NCI-H2107 treated with DMSO at 0.1 percent for 48 hours (cell line): ENCODE measurements around the gene FOXF2.

ENCODE experiments used
- DNase-seq: peaks from one replicate; lab custom pipeline; 2025; ENCODE audit not compliant: unreplicated experiment; lab: John Stamatoyannopoulos, UW

FOXF2 gene

DNA sequence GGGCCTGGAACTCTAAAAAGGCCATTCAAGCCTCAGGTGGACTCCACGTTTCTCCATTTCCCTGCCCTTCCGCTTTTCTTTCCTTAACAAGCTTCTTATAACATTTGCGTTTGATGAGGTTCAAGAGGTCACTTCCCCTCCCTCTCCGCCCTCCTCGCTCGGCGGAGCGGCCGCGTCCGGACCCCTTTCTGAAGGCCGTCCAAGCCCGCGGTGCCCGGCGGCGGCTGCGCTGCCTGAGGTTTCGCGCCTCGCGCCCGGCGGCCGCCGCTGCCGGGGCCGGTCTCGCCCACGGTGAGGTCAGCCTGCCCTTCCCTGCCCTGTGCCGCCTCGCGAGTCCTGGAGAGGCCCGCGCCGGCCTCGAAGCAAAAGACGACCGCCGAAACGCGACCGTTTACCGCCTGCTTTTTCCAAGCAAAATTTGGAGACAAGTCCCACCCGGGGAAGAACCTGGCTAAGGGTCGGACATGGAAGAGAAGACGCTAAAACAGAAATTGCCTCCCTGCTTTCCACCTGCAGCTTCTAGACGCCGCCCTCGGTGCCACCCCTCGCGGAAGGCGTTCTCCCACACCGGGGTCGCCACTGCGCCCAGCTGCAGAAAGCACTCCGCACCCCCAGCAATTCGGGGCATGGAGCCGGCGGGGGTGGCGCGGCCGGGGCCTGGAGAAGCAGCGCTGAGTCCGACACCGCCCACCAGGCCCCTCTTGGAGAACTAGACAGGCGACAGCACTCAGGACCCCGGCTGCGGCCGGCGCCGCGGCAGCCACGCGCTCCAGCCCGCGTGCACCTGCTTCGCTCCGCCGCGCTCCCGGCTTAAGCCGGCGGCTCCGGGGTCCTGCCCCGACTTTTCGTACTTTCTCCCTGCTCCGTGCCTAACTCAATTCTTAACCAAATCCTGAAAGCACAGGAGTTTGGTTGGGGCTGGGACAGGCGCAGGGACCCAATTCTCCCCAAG is 11.0 kb upstream of the FOXF2 start:
- DNase-seq, result no peak

DNA sequence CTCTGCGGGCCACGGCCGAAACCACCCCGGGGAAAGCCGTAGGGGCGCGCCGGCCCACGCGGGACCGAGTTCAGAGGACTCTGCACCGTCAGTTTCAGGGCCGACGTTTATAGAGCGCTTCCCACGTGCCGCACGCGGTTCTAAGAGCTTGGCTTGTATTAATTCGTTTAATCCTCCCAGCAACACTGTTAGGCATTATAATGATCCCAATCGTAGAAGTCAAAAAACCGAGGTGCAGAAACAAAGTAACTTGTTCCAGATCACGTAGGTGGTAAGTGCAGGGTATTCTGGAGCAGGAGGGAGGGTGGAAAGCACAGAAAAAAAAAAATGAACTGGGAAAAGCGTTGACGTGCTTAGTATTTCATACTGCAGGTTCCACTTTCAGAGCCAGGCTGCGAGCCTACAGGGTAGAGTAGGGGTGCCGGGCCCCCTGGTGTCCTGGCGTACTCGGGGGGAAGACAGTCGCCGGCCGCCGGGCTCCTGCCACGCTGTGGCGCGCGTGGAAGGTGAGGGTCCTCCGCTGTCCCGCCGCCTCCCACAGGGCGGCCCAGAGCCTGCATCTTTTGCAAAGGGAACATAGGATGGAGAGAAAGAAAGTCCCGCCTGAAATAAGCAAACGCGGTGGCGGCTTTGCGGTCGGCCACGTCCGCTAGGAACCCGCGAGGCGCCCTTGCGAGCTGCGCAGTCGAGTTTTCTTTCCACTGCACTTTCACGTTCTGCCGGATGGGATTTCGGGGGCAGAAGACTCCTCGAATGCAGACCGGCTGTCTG is 10.2 kb upstream of the FOXF2 start:
- no peak for DNase-seq

DNA sequence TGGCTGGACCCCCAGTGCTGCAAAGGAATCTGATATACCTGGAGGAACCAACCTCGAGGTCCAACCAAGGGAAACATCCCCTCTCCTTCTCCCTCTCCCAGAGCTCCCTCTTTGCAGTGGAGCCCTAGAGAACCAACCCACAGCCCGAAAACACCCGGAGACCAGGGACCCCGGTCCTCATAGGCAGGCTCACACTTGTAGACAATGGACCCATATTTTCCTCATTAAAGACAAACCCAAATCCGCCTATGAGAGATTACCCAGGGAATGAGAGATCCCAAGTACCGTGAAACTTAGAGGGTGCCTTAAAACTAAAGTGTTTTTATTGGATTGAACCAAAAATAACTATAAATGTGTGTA is 9.6 kb upstream of the FOXF2 start:
- no peak for DNase-seq

DNA sequence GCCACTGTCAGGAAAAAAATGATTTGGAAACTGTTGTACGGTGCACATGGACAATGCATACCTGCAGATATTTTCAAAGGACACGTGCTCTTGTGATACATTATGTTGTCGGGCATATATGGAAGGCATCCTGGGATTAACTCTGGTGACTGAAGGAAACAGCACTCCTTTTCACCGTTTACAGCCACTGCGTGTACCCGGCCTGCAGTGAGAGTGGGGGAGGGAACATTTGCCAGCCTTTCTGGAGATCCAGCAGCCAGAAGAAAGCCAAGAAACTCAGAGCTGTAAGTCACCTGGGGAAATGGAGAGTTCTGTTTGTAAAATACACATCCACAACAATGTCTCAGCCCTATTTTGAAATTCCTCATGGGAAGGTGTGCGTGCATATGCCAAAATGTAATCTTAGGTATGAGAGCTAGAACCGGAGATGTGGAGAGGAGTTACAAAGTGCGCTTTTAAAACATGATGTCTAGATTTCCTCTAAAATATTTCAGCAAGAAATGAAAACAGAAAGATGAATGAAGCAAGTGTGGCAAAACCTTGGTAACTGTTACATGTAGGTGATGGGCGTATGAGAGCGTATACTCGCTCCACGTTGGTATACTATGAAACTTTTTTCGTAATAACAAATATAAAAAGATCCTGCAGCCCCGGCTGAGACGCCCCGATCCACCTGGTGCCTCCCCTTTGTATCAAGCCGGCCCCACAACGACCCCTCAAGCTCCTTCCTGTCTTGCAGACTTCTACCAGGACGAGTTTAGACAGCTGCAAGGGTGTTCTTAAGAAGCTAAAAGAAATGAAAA is 8.6 kb upstream of the FOXF2 start:
- DNase-seq, result no peak

DNA sequence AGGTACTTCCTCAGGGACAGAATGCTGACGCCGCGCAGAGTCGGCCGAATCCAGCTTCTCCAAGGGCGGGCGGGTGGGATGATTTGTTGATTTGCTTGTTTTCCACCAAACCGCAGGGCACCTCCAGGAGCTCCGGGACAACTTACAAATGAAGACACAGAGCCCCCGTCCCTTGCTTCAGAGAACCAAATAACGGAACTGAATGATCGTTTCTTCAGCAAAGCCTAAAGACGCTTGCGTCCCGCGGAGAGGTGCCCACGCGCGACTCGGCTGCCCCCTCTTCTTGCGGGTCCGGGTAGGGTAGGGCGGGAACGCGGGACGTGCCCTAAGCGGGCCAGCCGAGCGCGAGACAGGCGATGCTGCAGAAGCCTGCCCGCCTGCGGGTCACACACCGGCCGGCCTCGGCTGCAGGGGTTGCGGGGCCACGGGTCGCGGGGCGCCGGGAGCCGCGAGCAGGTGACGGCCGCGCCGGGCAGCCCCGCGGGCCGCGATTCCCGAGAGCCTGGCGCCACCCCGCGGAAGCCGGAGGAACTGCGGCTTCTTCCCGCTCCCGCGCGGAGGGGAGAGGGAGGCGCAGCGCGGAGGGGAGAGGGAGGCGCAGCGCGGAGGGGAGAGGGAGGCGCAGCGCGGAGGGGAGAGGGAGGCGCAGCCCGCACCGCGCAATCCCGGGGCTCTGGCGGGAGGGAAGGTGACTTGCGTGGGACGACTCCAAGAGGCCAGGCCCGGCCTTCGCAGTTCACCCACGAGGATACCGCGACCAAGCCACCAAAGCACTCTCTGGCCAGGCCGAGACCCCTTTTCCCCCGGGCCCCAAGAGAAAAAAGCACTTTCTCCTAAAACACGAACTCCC is 7.7 kb upstream of the FOXF2 start:
- DNase-seq, result no peak

- no peak for DNase-seq
These were observed 7.0 kb upstream of the FOXF2 start for GRCh38 chr6:1382331-1382882.

DNA sequence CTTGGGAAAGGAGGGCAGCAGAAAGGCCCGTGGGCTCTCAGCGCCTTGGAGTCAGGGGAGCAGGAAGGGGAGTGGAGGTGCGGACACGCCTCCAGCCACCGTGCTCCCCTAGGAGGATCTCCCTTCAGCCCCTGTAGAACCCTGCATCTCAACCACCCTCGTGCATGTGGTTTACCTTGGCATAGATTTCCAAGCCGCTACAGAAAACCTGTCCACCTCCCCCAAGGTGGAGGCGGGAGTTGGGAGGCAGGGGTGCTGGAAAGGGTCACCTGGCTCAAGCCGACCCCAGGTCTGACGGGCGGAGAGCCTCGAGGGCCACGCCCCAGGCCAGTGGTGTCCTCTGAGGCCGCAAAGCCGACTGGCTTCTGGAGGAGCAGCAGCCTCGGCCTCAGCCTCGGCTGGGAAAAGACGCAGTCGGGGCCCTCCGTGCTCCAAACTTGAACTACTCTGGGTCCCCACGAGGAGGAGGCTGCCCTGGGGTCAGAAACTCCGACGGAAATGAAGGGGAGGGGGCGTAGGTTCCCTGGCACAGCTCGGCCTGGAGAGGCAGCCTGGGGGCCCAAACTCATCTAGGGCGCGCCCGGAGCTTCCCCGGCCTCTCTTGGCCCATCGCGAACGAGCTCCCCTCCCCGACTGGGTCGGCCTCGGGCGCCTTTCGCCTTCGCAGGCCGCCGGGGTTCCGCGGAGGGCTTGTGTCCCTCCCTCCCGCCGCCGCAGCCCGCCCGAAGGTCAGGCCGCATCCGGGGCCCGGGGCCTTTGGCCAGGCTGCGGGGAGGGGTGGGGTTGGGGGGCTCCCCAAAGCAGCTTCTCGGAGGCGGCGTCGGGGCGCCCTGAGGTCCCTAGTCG is 6.3 kb upstream of the FOXF2 start:
- no peak for DNase-seq

- no peak for DNase-seq
These were observed 5.4 kb upstream of the FOXF2 start for GRCh38 chr6:1383729-1384548.

DNA sequence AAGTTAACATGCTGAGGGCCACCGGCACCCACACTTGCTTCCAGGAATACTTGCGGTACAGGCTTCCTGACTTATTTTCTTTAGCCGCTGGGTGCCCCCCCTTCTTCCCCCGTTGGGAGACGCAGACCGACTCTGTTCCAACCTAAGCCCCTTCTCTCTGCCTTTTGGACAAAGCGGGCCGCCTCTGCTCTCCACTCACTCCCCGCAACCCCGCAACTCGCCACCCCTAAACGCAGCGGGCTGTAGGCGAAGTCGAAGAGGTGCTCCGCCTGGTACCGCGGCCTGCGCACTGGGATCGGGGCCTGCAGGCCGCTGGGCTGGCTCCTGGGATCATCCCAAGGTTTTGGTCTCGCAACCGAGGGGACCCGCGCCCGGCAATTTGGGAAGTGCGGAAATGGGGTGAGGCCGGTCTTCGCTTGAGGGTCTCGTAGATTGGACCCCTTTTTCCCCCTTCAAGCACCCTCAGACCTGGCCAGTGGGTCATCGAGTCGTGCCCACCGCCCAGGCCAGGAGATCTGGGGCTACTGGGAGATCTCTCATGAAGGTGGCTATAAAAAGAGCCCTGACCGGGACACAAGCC is 4.7 kb upstream of the FOXF2 start:
- no peak for DNase-seq

DNA sequence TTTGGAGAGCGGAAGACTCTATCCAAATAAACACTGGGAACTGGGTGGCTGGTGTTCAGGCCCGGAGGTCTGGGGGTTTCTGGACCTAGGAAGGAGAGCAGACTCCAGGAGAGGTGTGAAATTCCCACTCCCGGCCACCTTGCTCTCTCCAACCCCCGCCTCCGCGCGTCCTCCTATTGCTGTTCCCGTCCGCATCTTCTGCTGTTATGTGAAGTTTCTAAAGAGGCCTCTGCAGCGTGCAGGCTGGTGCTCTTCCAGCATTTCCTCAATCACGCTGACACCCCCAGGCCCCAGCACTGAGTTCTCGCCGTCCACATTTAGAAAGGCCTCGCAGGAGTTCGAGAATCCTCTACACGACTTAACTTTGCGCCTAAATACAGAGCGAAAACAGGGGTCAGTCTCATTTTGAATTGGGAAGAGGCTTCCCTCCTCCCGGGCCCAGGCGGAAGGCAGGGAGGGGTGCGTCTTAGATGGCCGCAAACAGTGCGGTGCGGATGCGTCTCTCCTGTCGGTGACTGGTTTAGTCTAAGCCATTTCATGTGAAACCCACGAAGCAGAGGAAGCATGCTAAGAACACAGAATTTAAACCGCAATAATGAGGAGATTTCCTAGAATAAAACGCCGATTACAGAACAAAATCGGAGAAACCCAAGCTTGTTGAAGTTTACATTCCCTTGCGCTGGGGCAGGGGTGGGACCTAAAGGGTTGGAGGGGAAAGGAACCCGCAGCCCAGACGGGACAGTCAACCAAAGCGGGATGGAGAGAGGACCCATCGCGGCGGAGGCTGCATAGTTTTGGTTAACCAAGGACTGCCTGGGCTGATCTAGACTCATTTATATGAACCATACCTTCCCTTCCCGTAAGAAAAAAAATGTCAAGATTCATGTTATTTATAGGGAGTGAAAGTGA is 4.0 kb upstream of the FOXF2 start:
- DNase-seq, result no peak

DNA sequence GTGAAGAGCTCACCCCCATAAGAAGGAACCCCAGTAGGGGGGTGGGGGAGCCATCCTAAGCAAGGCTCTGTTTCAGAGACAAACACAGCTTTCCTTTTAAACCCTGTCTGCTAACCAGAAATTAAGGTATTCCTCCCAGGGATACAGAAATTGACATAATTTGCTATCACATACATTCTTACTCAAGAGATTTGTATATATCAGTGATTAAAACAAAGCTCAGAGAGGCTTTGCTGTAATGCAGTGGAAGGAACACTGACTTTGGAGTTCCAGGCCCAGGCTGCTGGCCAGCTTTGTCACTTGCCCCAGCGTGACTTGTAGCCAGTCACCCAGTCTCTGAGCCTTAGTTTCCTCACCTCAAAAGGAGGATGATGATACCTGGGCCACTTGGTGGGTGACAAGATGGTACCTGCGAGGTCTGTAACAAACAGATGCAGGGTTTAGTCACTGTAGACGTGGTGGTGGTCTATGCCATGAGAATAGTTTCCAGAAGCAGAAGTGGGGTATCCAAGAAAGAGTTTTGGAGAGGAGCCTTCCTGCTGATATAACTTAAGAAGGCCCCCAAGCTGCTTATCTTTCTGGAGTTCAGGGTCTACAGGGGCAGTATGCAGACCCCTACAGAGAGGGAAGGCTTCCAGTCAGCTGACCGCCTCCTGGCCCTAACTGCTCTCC is 3.2 kb upstream of the FOXF2 start:
- DNase-seq, result no peak

- no peak for DNase-seq
These were observed 1.9 kb upstream of the FOXF2 start for GRCh38 chr6:1387538-1387875.

- no peak for DNase-seq
These were observed 1.3 kb upstream of the FOXF2 start for GRCh38 chr6:1387876-1388629.

- DNase-seq, result no peak
These were observed 577 bp upstream of the FOXF2 start for GRCh38 chr6:1388630-1389368.
